ENCODE measurements around the gene SCIMP. TPM values are rescaled to one million over a fixed set of nuclear protein-coding genes. Genes with fewer than 3 reads are reported as not detected.

Gene SCIMP
- polyA plus RNA-seq, 2 of the 4 experiments (the other 2 are of a cell fraction), result not detected

GRCh38 chr17:5281814-5282641 is 47.4 kb upstream of the SCIMP start, which contains the start of gene RABEP1:
Gene RABEP1 (plus strand): TSS chr17:5282284. CDS start chr17:5282487, 203 bp downstream.
- no peak for FAIRE-seq
- ChIA-PET CTCF (interaction anchor here (0.6 to 2.3 kb wide), 9 partner anchors 8 to 157 kb away, joined by 3 to 8 read pairs (median 4); partner anchors contain the start of gene C1QBP), POLR2A (interaction anchor here (0.6 to 1.1 kb wide), 3 partner anchors 24 to 204 kb away, joined by 3 to 6 read pairs (median 6); partner anchors contain the start of genes C1QBP, DERL2 and MIS12)
- H3K4me1 ChIP-seq, result peaks cover 17% of the 10 kb centered on the region
- peak; percentile 69 to 92 for DNase-seq (ENCODE audit: low read depth in 1 of 2, low spot score in 1 of 2)
- 2% methylated on average over 26 of the region's 98 CpGs for WGBS (ENCODE audit: missing lambda C conversion rate)
- peak; percentile 81 to 85 for ATAC-seq
- peak within 1 kb of the TSS; percentile 98 for H3K4me3 ChIP-seq
- no peaks in the 10 kb centered on the region for H3K9me3 ChIP-seq
- peak within 1 kb of the TSS; percentile 80 for H3K4me2 ChIP-seq
- peak within 1 kb of the TSS; percentile 93 to 96 for H3K27ac ChIP-seq
- TF ChIP-seq JUNB (IDR thresholded peaks at IDR 0.05) (no peak), BHLHE40 (IDR thresholded peaks at IDR 0.05; ENCODE audit: low read depth, low read length) (peak; percentile 93), NFE2L2 (conservative IDR thresholded peaks at IDR 0.05; ENCODE audit: low read length) (no peak), E2F6 (IDR thresholded peaks at IDR 0.05; ENCODE audit: borderline replicate concordance, low read depth) (no peak), NR3C1 (IDR thresholded peaks at IDR 0.05) (no peak), KDM5A (IDR thresholded peaks at IDR 0.05) (no peak), REST (IDR thresholded peaks at IDR 0.05) (peak; percentile 74), BCL3 (IDR thresholded peaks at IDR 0.05) (peak; percentile 56; the same call in 2 of the 3 replicates), MAFK (IDR thresholded peaks at IDR 0.05; ENCODE audit: partially characterized antibody) (no peak), CHD2 (IDR thresholded peaks at IDR 0.05; ENCODE audit: low read length, partially characterized antibody) (peak; percentile 68), SMC3 (IDR thresholded peaks at IDR 0.05) (0 out of 3 replicates have a peak, but pooled peaks have one; percentile 13), CBX8 (IDR thresholded peaks at IDR 0.05) (no peak), FOXS1 (CRISPR knock-in tag; IDR thresholded peaks at IDR 0.05) (no peak), HOXB5 (CRISPR knock-in tag; IDR thresholded peaks at IDR 0.05) (peak; percentile 56; the same call in 1 of the 2 replicates), MAZ (IDR thresholded peaks at IDR 0.05; ENCODE audit: borderline replicate concordance, low read depth, low read length) (peak; percentile 17; the same call in 1 of the 2 replicates), MYC (IDR thresholded peaks at IDR 0.05; ENCODE audit: borderline replicate concordance, low read length) (peak; percentile 86; the same call in 1 of the 2 replicates), CEBPB (IDR thresholded peaks at IDR 0.05) (no peak), CBX2 (IDR thresholded peaks at IDR 0.05; ENCODE audit: borderline replicate concordance, low read depth) (no peak), ESRRA (IDR thresholded peaks at IDR 0.05; ENCODE audit: borderline replicate concordance, low read length) (no peak), FOSL2 (IDR thresholded peaks at IDR 0.05) (no peak), FOSL2 (CRISPR knock-in tag; IDR thresholded peaks at IDR 0.05) (no peak), TP53 (CRISPR knock-in tag; IDR thresholded peaks at IDR 0.05) (no peak), HES2 (IDR thresholded peaks at IDR 0.05) (no peak), HMGXB4 (CRISPR knock-in tag; IDR thresholded peaks at IDR 0.05; ENCODE audit: borderline replicate concordance) (no peak; the same call in 1 of the 2 replicates), JUN (IDR thresholded peaks at IDR 0.05) (peak; percentile 70 to 90; a peak in 4 of 5 replicates), EHMT2 (IDR thresholded peaks at IDR 0.05; ENCODE audit: low read depth) (no peak), ZFP36 (IDR thresholded peaks at IDR 0.05; ENCODE audit: borderline replicate concordance, partially characterized antibody) (peak; percentile 39), KDM1A (IDR thresholded peaks at IDR 0.05; ENCODE audit: low read depth) (peak; percentile 64; the same call in 1 of the 2 replicates), POLR2A (IDR thresholded peaks at IDR 0.05; ENCODE audit: low read length) (peak; percentile 77), SREBF2 (IDR thresholded peaks at IDR 0.05) (no peak; the same call in 1 of the 2 replicates)
- TF ChIP-seq, protein P1, sequence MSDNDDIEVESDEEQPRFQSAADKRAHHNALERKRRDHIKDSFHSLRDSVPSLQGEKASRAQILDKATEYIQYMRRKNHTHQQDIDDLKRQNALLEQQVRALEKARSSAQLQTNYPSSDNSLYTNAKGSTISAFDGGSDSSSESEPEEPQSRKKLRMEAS (IDR thresholded peaks at IDR 0.05), result peak; percentile 58; the same call in 1 of the 2 replicates
- TF ChIP-seq, protein P2, sequence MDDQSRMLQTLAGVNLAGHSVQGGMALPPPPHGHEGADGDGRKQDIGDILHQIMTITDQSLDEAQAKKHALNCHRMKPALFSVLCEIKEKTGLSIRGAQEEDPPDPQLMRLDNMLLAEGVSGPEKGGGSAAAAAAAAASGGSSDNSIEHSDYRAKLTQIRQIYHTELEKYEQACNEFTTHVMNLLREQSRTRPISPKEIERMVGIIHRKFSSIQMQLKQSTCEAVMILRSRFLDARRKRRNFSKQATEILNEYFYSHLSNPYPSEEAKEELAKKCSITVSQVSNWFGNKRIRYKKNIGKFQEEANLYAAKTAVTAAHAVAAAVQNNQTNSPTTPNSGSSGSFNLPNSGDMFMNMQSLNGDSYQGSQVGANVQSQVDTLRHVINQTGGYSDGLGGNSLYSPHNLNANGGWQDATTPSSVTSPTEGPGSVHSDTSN (IDR thresholded peaks at IDR 0.05), result peak; percentile 95

Measured in A549 (cell line).